Stimulated activated CD4-positive, alpha-beta T cell treated with anti-CD3 and anti-CD28 coated beads, Interleukin-15, amount 100 ng/mL, for 1 hour (primary cell): ENCODE data around the gene AKT2.

ENCODE experiments used
- DNase-seq, 2 donors: peaks; one replicate each; pipeline ENCODE4 v3.0.0-alpha.2; 2020; ENCODE audit warnings: low read depth in 1 of 2, low spot score in 1 of 2

Gene AKT2

DNA sequence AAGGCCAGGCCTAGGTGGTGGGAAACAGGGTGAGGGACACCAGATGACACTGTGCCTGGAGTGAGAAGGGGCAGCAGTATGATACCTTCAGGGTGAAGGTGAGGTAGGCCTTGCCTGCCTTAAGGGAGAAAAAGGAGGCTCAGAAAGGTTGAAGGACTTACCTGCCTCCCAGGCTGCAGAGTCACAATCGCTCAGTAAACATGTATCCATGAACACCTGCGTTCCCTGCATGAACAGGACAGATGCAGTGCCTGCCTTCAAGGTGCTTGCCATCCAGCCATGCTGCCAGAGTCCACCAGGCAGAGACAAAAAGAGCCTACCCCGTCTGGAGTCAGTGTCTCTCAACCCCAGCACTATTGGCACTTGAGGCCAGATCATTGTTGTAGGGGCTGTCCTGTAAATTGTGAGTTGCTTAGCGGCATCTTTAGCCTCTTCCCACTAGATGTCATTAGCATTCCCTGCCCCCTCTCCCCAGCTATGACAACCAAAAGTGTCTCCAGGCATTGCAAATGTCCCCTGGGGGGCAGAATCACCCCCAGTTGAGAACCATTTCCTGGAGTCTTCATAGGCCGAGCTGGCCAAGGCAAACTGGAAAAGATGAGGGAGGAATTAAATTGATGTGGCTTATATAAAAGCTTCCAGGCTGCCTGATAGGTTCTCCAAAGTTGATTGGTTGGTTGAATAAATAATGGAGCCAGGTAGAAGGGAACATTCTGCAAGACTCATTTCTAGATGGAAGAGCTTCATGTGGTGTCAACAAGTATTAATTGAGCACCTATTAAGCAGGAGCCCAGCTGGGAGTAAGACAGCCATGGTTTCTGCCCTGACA lies 92.2 kb downstream of the AKT2 start:
- no peak for DNase-seq

DNA sequence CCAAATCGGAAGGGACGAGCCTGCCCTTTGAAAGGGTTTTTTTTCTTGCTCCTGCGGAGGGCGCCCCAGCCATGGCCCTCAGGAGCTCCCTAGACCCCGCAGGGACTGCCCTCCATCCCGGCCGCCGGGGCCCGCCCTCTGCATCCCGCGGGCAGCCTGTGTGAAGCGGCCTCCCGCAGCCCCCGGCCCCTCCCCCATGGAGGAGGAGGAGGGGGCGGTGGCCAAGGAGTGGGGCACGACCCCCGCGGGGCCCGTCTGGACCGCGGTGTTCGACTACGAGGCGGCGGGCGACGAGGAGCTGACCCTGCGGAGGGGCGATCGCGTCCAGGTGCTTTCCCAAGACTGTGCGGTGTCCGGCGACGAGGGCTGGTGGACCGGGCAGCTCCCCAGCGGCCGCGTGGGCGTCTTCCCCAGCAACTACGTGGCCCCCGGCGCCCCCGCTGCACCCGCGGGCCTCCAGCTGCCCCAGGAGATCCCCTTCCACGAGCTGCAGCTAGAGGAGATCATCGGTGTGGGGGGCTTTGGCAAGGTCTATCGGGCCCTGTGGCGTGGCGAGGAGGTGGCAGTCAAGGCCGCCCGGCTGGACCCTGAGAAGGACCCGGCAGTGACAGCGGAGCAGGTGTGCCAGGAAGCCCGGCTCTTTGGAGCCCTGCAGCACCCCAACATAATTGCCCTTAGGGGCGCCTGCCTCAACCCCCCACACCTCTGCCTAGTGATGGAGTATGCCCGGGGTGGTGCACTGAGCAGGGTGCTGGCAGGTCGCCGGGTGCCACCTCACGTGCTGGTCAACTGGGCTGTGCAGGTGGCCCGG lies 93.1 kb downstream of the AKT2 start:
- DNase-seq: no peak

DNA sequence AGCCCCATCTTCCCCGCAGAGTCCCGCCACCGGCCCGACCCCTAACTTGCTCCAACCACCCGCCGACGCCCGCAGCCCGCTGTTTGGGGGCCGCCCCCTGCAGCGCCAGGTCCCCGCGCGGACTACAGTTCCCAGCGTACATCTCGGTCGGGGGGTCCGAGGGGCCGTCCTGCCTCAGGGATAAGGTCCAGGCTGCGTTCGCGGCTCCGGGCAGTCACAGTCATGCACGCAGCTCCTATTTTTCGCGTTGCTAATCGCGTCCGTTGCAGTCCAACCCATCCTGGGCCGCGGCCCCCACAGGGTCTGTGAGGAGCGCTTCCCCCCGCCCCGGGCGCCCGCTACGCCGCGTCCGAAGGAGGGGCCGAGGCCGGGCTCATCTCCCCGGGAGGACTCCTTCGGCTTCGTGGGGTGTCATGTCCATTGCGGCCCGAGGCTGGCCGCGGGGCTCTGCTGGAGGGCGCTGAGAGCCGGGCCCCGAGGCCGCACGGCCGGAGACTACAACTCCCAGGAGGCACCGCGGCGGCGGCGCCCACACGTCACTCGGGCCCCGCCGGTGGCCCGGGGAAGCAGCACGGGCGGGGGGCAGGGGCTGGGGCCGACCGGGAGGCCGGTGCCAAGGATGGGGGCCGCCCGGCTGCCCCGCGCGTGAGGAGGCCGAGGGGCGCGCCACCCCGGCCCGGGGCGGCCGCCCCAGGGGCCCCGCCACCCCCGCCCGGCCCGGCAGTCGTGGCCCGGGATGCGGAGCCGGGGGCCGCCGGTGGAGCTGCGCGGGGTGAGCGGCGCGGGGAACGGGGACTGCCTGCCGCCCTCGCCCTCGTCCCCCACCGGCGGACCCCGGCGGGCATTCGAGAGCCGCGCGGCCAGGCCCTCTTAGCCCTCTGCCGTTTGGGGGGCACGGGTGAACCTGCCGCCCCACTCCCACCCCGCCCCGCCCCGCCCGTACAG lies 94.0 kb downstream of the AKT2 start, which contains the start of gene MAP3K10:
MAP3K10 (plus strand) TSS at position 536 of the 945 bp plus-strand sequence. CDS start 606 bp downstream, outside the sequence.
- peak; percentile 37 to 68 for DNase-seq

DNA sequence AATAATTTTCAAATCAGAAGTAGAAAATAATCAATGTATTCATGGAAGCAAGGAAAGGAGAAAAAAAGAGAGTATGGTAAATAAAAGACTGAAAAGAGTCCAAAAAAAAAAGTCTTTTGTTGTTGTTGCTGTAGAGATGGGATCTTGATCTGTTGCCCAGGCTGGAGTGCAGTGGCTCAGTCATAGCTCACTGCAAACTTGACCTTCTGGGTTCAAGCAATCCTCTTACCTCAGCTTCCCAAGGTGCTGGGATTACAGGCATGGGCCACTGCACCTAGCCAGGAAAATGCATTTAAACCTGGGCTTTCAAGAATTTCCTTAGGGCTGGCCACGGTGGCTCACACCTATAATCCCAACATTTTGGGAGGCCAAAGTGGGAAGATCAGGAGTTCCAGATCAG lies 100.9 kb downstream of the AKT2 start:
- DNase-seq: no peak
